Measurements from ENCODE around the gene FBXL17. TPM values are rescaled to one million over a fixed set of nuclear protein-coding genes. Genes with fewer than 3 reads are reported as not detected.

FBXL17 gene
- total and polyA plus RNA-seq, 9 of the 15 experiments (the other 6 are each of a cell fraction or from before 2014, with no cell fraction given), result 0.32 to 5.4 (median 1.8) TPM

- Histone ChIP-seq H4K20me1 (replicated peaks; ENCODE audit: control insufficient read depth, insufficient read depth, low read length) (no peaks in the 10 kb centered on the region), H3K27ac (ENCODE audit: extremely low read depth, low read depth, low read length) (no peak overlapping the region), H3K9me3 (replicated peaks; ENCODE audit: control insufficient read depth, insufficient read depth, low read depth, low read length) (no peaks in the 10 kb centered on the region), H3K9me1 (ENCODE audit: control insufficient read depth, insufficient read depth, low read length) (no peaks in the 10 kb centered on the region), H3K4me2 (ENCODE audit: insufficient read depth, low read length) (no peak overlapping the region), H3K4me3 (no peak overlapping the region), H3K9ac (ENCODE audit: insufficient read depth in 1 of 2, low read depth in 2 of 2, low read length in 2 of 2) (no peak overlapping the region), H3K79me2 (ENCODE audit: control insufficient read depth, insufficient read depth, low read length) (no peaks in the 10 kb centered on the region), H2AFZ (ENCODE audit: low read depth, low read length) (no peak overlapping the region), H3K27me3 (ENCODE audit: control insufficient read depth in 2 of 2, insufficient read depth in 2 of 2, low read length in 2 of 2) (no peaks in the 10 kb centered on the region), H3K4me1 (replicated peaks in 1 of 2; ENCODE audit: control insufficient read depth in 2 of 2, insufficient read depth in 2 of 2, low read length in 2 of 2) (no peaks in the 10 kb centered on the region), H3K36me3 (ENCODE audit: control insufficient read depth, insufficient read depth, low read length) (no peaks in the 10 kb centered on the region)
- intact Hi-C loops (cut with micrococcal nuclease), result no loop called here
- POLR2A ChIA-PET, result no interaction called here
- CTCF ChIA-PET (ENCODE audit: low intra/inter-chr PET ratio), result no interaction called here
- DNase-seq (ENCODE audit: extremely low read depth in 1 of 4, low spot score in 3 of 4) (no peak), ATAC-seq (no peak), FAIRE-seq (no peak)
- WGBS (ENCODE audit: insufficient coverage, low coverage, missing lambda C conversion rate), result 8% methylated on average over 3 of the region's 3 CpGs
- BruUV-seq (replicated peaks), result no TSS peak
- TF ChIP-seq RFX5 (IDR thresholded peaks at IDR 0.05; ENCODE audit: low read depth, low read length) (no peak), USF2 (CRISPR knock-in tag; IDR thresholded peaks at IDR 0.05) (no peak), ESRRB (CRISPR knock-in tag; IDR thresholded peaks at IDR 0.05; ENCODE audit: borderline replicate concordance) (no peak), NR4A1 (CRISPR knock-in tag; IDR thresholded peaks at IDR 0.05) (no peak), NR4A1 (tag; IDR thresholded peaks at IDR 0.05) (no peak), ZBTB17 (CRISPR knock-in tag; IDR thresholded peaks at IDR 0.05) (no peak), SMAD1 (IDR thresholded peaks at IDR 0.05; ENCODE audit: low read depth, low read length, partially characterized antibody) (no peak), ELF1 (tag; IDR thresholded peaks at IDR 0.05) (no peak), POLR2B (IDR thresholded peaks at IDR 0.05; ENCODE audit: low read depth, partially characterized antibody) (no peak), SRF (CRISPR knock-in tag; IDR thresholded peaks at IDR 0.05) (no peak), ZNF12 (CRISPR knock-in tag; IDR thresholded peaks at IDR 0.05) (no peak), ZNF586 (CRISPR knock-in tag; conservative IDR thresholded peaks at IDR 0.05) (no peak), CBX3 (IDR thresholded peaks at IDR 0.05; ENCODE audit: borderline replicate concordance in 1 of 2, low read length in 2 of 2) (no peak), KLF13 (tag; IDR thresholded peaks at IDR 0.05; ENCODE audit: borderline replicate concordance, low read depth) (no peak), RBFOX2 (IDR thresholded peaks at IDR 0.05; ENCODE audit: low read depth, low read length) (no peak)
- in situ Hi-C loops (cut with MboI), result no loop called here
Measured at GRCh38 chr5:107957051-107957450, 424.8 kb downstream of the FBXL17 start.

Measured in K562 (cell line).